Tibial nerve (tissue), 4 donors: ENCODE results near the gene RUNX1. TPM values are rescaled to one million over a fixed set of nuclear protein-coding genes. Genes with fewer than 3 reads are reported as not detected.
A peak's percentile ranks its signal among the peaks of the same experiment; 100 is the strongest.

Source experiments
- DNase-seq, 2 donors: peaks; one replicate each; pipeline ENCODE4 v3.0.0-alpha.2; 2019; ENCODE audit warnings: low spot score in 2 of 2
- H3K27ac ChIP-seq, 4 donors: fragments of 200-600 bp; sonication (generic) in 3 of 4; one replicate each; pipeline ENCODE4 v1.5.1; 2017 to 2019; ENCODE audit warnings: mild to moderate bottlenecking in 1 of 4
- H3K27me3 ChIP-seq, 2 donors: fragments of 200-600 bp; sonication (generic) in 1 of 2; one replicate each; pipeline versions ENCODE4 v1.5.1 to v1.6.0; 2017 to 2019
- H3K36me3 ChIP-seq, 3 donors: fragments of 200-600 bp; sonication (generic); one replicate each; pipeline ENCODE4 v1.5.1; 2018 to 2019
- H3K4me1 ChIP-seq, 4 donors: fragments of 200-600 bp; sonication (generic) in 3 of 4; one replicate each; pipeline ENCODE4 v1.5.1; 2017 to 2019
- H3K4me3 ChIP-seq, 4 donors: fragments of 200-600 bp; sonication (generic) in 3 of 4; one replicate each; pipeline ENCODE4 v1.5.1; 2017 to 2019; ENCODE audit warnings: mild to moderate bottlenecking in 1 of 4, moderate library complexity in 1 of 4
- H3K9me3 ChIP-seq, 4 donors: fragments of 200-600 bp; sonication (generic) in 3 of 4; one replicate each; pipeline ENCODE4 v1.5.1; 2017 to 2019
- EP300 ChIP-seq, 2 donors: sonication (generic); formaldehyde crosslinking; IDR thresholded peaks; one replicate each; pipeline ENCODE4 v1.6.1; 2017; ENCODE audit warnings: antibody characterized with exemption in 2 of 2, mild to moderate bottlenecking in 1 of 2
- POLR2A ChIP-seq, 2 donors: fragments of 450-650 bp; IDR thresholded peaks; one replicate each; pipeline ENCODE4 v1.6.1; 2017; ENCODE audit warnings: antibody characterized with exemption in 2 of 2, mild to moderate bottlenecking in 2 of 2, moderate library complexity in 2 of 2
- WGBS, 2 donors: methylation state at CpG; one replicate each; pipeline ENCODE4 v1.1.5; 2018; 5-methylcytosine and 5-hydroxymethylcytosine counted together
- total RNA-seq, 4 donors: library from RNA; depleted of rRNA; stranded (reverse); fragments of >200 nt; gene quantifications; one replicate each; pipeline ENCODE4 v1.1.0, GENCODE V29; 2016
- TF ChIP-seq, protein P1 (sequence below), 5 experiments: fragments of 200-600 bp in 3 of 5; fragments of 450-650 bp in 2 of 5; sonication (generic) in 3 of 5; IDR thresholded peaks; one replicate each; pipeline ENCODE4 v1.5.1; 2016 to 2019; ENCODE audit warnings: antibody characterized with exemption in 5 of 5, mild to moderate bottlenecking in 3 of 5, moderate library complexity in 2 of 5

RUNX1 gene
- total RNA-seq, 4 donors from 2014 or later = 23.6 to 36.9 (median 26.3) TPM

DNA sequence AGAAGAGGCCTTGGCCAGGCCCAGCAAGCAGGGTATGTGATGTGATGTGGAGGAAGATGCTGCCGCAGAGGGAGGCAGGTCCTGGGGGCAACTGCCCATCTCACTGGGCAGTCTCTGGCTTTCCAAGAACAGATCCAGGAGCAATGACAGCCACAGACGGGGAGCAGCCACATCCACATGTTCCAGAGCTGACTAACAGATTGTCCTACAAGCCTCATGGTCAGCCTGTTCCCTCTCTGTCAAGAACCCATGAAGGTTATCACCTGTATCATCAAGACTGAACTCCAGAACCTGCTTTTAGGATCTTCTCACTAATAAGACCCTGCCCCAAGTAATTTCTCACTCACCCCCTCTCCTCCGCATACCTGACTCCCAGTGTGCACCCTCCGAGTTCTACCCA is 187.8 kb downstream of the RUNX1 start:
- no peak for DNase-seq
- Histone ChIP-seq H3K27ac (peak overlapping the region in 1 of 4 donors; percentile 6), H3K27me3 (no peaks in the 10 kb centered on the region), H3K36me3 (peaks cover 0 to 64% (median 0%) of the 10 kb centered on the region in 3 donors), H3K9me3 (no peaks in the 10 kb centered on the region), H3K4me1 (peaks cover 0 to 52% (median 15%) of the 10 kb centered on the region in 4 donors), H3K4me3 (no peak overlapping the region)
- no peak for TF ChIP-seq POLR2A (IDR thresholded peaks at IDR 0.05)
- TF ChIP-seq, protein P1, sequence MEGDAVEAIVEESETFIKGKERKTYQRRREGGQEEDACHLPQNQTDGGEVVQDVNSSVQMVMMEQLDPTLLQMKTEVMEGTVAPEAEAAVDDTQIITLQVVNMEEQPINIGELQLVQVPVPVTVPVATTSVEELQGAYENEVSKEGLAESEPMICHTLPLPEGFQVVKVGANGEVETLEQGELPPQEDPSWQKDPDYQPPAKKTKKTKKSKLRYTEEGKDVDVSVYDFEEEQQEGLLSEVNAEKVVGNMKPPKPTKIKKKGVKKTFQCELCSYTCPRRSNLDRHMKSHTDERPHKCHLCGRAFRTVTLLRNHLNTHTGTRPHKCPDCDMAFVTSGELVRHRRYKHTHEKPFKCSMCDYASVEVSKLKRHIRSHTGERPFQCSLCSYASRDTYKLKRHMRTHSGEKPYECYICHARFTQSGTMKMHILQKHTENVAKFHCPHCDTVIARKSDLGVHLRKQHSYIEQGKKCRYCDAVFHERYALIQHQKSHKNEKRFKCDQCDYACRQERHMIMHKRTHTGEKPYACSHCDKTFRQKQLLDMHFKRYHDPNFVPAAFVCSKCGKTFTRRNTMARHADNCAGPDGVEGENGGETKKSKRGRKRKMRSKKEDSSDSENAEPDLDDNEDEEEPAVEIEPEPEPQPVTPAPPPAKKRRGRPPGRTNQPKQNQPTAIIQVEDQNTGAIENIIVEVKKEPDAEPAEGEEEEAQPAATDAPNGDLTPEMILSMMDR (IDR thresholded peaks at IDR 0.05) = no peak
- TF ChIP-seq EP300 (IDR thresholded peaks at IDR 0.05) = no peak
- 95 to 100% methylated on average over 4 of the region's 4 CpGs for WGBS, 2 donors

DNA sequence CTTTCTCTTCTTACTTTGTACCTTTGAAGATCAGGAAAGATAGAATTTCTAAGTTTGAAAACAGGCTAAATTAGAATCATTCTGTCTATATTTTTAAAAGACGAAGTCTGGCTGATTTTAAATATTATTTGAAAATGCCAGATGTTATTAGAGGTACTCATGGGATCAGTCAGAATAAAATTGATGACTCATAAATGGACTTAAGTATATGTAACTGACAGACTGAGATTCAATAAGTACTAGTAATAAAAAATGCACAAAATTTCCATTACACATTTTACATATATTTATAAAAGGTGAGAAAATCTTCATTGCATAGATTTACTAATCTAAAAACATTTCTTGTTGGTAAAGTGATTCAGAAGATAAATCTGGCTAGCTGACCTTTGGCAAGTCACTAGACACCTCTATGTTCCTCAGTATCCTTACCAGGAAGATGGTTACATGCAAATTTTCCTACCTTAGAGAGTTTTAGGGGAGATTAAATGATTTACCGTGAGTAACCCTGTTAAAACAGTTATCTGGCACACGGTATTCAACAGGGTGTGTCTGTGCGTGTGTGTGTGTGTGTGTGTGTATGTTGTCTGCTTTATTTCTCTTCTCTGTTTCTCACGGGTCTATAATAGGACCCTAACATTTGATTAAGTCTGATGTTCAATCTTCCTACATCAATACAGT is 189.0 kb downstream of the RUNX1 start:
- DNase-seq = no peak
- TF ChIP-seq POLR2A (IDR thresholded peaks at IDR 0.05) (no peak), EP300 (IDR thresholded peaks at IDR 0.05) (no peak)
- TF ChIP-seq, protein P1 (IDR thresholded peaks at IDR 0.05) = no peak
- Histone ChIP-seq H3K27me3 (no peaks in the 10 kb centered on the region), H3K4me1 (peaks cover 0 to 41% (median 10%) of the 10 kb centered on the region in 4 donors), H3K36me3 (peaks cover 0 to 63% (median 0%) of the 10 kb centered on the region in 3 donors), H3K4me3 (no peak overlapping the region), H3K9me3 (no peaks in the 10 kb centered on the region), H3K27ac (peak overlapping the region in 1 of 4 donors; percentile 62)
- WGBS, 2 donors = 54 to 67% methylated on average over 5 of the region's 5 CpGs

DNA sequence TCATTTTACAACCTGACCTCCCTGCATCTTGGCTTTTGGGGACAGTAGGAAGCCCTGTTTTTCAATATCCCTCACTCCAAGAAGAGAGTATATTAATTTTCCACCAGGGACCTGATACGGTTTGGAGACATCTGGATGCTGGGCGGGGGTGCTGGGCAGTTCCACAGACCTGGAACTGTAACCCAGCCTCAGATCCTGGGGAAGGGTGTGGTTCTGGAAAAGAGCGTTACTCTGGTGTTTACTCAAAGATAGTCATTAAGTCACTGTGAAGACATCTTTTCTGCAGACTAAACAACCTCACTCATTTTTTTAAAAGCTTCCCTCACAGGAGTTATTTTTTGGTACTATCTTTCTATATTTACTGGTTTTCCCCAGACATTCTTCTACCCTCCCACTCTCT is 190.5 kb downstream of the RUNX1 start:
- H3K27me3 ChIP-seq = no peaks in the 10 kb centered on the region
- H3K9me3 ChIP-seq = no peaks in the 10 kb centered on the region
- peaks cover 0 to 25% (median 6%) of the 10 kb centered on the region in 4 donors for H3K4me1 ChIP-seq
- TF ChIP-seq, protein P1 (IDR thresholded peaks at IDR 0.05) = no peak
- TF ChIP-seq POLR2A (IDR thresholded peaks at IDR 0.05) = no peak
- no peak for TF ChIP-seq EP300 (IDR thresholded peaks at IDR 0.05)
- H3K36me3 ChIP-seq = peaks cover 0 to 68% (median 0%) of the 10 kb centered on the region in 3 donors
- no peak for DNase-seq
- H3K27ac ChIP-seq = peak overlapping the region in 2 of 4 donors; percentile 8 to 62
- H3K4me3 ChIP-seq = no peak overlapping the region
- 57 to 63% methylated on average over 3 of the region's 3 CpGs for WGBS, 2 donors

DNA sequence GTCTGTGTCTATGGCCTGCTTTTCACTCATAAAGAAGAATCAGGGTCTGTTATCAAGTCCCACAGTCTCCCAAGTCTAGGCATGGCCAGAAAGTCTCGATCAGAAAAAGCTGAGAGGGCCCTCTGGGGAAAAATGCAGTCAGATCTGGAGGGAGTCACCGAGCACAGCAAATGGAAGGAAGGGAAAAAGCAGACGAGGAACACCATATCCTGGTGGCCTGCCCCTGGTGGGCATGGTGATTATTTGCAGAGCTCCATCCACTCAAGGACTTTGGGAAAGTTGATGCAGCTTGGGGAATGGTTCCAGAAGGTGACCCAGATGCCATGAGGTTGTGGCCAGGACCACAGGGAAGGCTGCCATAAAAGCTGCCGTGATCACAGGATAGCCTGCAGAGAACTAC is 191.2 kb downstream of the RUNX1 start:
- Histone ChIP-seq H3K4me1 (peaks cover 0 to 25% (median 6%) of the 10 kb centered on the region in 4 donors), H3K27me3 (no peaks in the 10 kb centered on the region), H3K36me3 (peaks cover 0 to 74% (median 0%) of the 10 kb centered on the region in 3 donors), H3K27ac (peak overlapping the region in 2 of 4 donors; percentile 8 to 62), H3K9me3 (no peaks in the 10 kb centered on the region), H3K4me3 (no peak overlapping the region)
- no peak for DNase-seq
- 63 to 66% methylated on average over 4 of the region's 4 CpGs for WGBS, 2 donors
- no peak for TF ChIP-seq POLR2A (IDR thresholded peaks at IDR 0.05)
- TF ChIP-seq, protein P1 (IDR thresholded peaks at IDR 0.05) = no peak
- TF ChIP-seq EP300 (IDR thresholded peaks at IDR 0.05) = no peak

DNA sequence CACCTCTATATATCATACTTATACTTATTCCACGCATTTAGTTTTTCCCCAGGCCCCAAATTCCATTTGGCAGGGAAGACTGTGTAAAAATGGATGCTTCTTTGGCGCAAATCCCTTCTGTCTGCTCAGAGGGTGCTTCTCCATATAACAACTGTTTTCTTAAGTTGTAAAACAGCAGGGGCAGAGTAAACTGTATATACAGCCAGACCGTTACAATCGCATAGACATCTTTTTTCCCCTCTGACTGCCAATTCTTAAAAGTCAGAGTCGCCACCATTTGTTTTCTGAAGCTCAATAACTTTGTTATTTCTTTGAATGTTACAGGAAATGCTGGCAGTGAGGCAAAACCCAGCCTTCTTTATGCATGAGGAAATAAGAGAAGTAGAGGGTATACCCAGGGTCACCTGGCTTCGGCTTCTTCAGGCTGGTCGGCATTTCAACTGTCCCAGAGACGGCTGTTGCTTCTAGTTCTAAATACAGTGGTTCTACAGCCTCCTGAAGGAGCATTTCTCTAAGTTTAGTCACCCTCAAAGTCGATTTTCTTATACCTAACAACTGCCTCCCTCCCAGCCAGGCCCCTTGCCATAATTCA is 191.9 kb downstream of the RUNX1 start:
- Histone ChIP-seq H3K4me1 (peaks cover 0 to 25% (median 6%) of the 10 kb centered on the region in 4 donors), H3K9me3 (no peaks in the 10 kb centered on the region), H3K27ac (peak overlapping the region in 1 of 4 donors; percentile 8), H3K27me3 (no peaks in the 10 kb centered on the region), H3K4me3 (no peak overlapping the region), H3K36me3 (peaks cover 0 to 78% (median 0%) of the 10 kb centered on the region in 3 donors)
- no peak for DNase-seq
- 74% methylated on average over 9 of the region's 9 CpGs for WGBS, 2 donors
- TF ChIP-seq POLR2A (IDR thresholded peaks at IDR 0.05) (no peak), EP300 (IDR thresholded peaks at IDR 0.05) (no peak)
- TF ChIP-seq, protein P1 (IDR thresholded peaks at IDR 0.05) = no peak
